KMS-11 (cell line): ENCODE results near the gene H3-3A.

Experiments
- H2AFZ ChIP-seq: fragments of 200-600 bp; sonication (generic); 2 replicates; pipeline ENCODE4 v1.6.1; 2016; ENCODE audit warnings: antibody characterized with exemption, mixed run types, low read depth
- H3K27ac ChIP-seq: fragments of 200-600 bp; sonication (generic); 2 replicates; pipeline ENCODE4 v1.6.1; 2016; ENCODE audit warnings: mild to moderate bottlenecking, mixed run types
- H3K27me3 ChIP-seq: fragments of 200-600 bp; sonication (generic); 2 replicates; pipeline ENCODE4 v1.6.1; 2017; ENCODE audit warnings: mild to moderate bottlenecking, low read depth, mixed run types, moderate library complexity; ENCODE audit not compliant: insufficient read depth
- H3K36me3 ChIP-seq: fragments of 200-600 bp; sonication (generic); 2 replicates; pipeline ENCODE4 v1.6.1; 2017; ENCODE audit warnings: mild to moderate bottlenecking, mixed run types; ENCODE audit not compliant: insufficient read depth
- H3K4me1 ChIP-seq: fragments of 200-600 bp; sonication (generic); 2 replicates; pipeline ENCODE4 v1.6.1; 2016; ENCODE audit warnings: mild to moderate bottlenecking, low read depth, mixed run types; ENCODE audit not compliant: poor library complexity, severe bottlenecking
- H3K4me2 ChIP-seq: fragments of 200-600 bp; sonication (generic); 2 replicates; pipeline ENCODE4 v1.7.0; 2016; ENCODE audit warnings: mild to moderate bottlenecking, mixed run types
- H3K4me3 ChIP-seq: fragments of 200-600 bp; sonication (generic); IDR thresholded peaks from 2 replicates; pipeline ENCODE4 v1.6.1; 2017; ENCODE audit warnings: low read depth, low read length, mixed read lengths; ENCODE audit not compliant: insufficient read depth
- H3K79me2 ChIP-seq: fragments of 200-600 bp; sonication (generic); 2 replicates; pipeline ENCODE4 v1.6.1; 2016; ENCODE audit warnings: low read depth, mixed run types; ENCODE audit not compliant: insufficient read depth
- H3K9ac ChIP-seq: fragments of 200-600 bp; sonication (generic); 2 replicates; pipeline ENCODE4 v1.6.1; 2016; ENCODE audit warnings: mild to moderate bottlenecking, mixed run types
- H4K20me1 ChIP-seq: fragments of 200-600 bp; sonication (generic); 2 replicates; pipeline ENCODE4 v1.6.1; 2016; ENCODE audit warnings: mild to moderate bottlenecking, mixed run types; ENCODE audit not compliant: insufficient read depth
- CTCF ChIP-seq: fragments of 200-600 bp; sonication (generic); conservative IDR thresholded peaks from 2 replicates; pipeline ENCODE4 v1.6.1; 2017; ENCODE audit warnings: low read depth, mild to moderate bottlenecking, antibody characterized with exemption, low read length, moderate library complexity, mixed read lengths

Gene H3-3A

DNA sequence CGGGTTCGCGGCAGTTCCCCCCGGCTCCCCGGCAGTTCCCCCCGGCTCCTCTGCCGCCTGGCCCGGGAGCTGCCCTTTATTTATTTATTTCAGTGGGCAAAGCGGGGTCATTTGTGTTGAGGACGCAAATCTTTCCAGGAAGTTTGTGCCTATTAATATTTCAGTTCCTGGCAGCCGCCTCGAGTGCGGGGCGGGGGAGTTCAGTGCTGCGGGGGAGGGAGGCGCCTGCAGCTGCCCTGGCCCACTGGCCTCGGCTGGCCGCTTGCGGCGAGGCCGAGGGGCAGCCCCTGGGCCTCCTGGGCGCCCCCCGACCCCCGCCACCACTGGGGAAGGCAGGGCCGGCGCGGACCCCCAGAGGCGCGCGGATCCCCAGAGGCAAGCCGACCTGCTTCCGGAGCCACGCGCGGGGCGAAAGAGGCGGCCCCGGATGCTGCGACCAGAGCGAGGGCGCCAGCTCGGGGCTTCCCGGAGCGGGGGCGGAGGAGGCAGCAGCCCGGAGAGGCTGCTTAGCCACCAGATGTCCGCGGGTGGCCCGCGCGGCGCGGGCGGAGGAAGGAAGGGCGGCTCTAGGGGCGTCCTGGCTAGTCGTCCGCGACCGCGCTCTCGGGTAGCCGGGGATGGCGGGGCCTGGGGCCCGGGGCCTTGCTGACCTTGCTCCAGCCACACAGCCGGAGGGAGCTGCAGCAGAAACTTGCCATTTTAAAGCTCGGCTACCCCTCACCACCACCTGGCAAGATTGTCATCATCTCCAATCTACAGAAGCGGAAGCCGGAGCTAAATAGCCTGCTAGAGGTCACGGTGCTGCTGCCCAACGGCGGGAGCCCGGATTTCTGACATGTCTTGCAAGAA, 48.0 kb downstream of the H3-3A start:
- no peaks in the 10 kb centered on the region for H4K20me1 ChIP-seq
- TF ChIP-seq CTCF: no peak
- no peaks in the 10 kb centered on the region for H3K27me3 ChIP-seq
- H3K4me1 ChIP-seq: peaks cover 39% of the 10 kb centered on the region
- H3K36me3 ChIP-seq: no peaks in the 10 kb centered on the region
- no peaks in the 10 kb centered on the region for H3K79me2 ChIP-seq
- peak overlapping the region; percentile 88 for H3K27ac ChIP-seq
- H3K4me3 ChIP-seq: peak overlapping the region; percentile 97
- peak overlapping the region; percentile 89 for H3K4me2 ChIP-seq
- H3K9ac ChIP-seq: peak overlapping the region; percentile 94
- H2AFZ ChIP-seq: peak overlapping the region; percentile 64

GRCh38 chr1:226111098-226111882, 48.8 kb downstream of the H3-3A start:
- Histone ChIP-seq H3K4me2 (peak overlapping the region; percentile 89), H2AFZ (peak overlapping the region; percentile 64), H3K36me3 (no peaks in the 10 kb centered on the region), H3K9ac (peak overlapping the region; percentile 94), H3K27ac (peak overlapping the region; percentile 88), H4K20me1 (no peaks in the 10 kb centered on the region), H3K4me1 (peaks cover 39% of the 10 kb centered on the region), H3K27me3 (no peaks in the 10 kb centered on the region), H3K79me2 (no peaks in the 10 kb centered on the region), H3K4me3 (peak overlapping the region; percentile 97)
- no peak for TF ChIP-seq CTCF

- Histone ChIP-seq H3K9ac (no peak overlapping the region; the same call in 1 of the 2 replicates), H3K27ac (no peak overlapping the region; the same call in 1 of the 2 replicates), H3K27me3 (no peaks in the 10 kb centered on the region), H3K4me2 (peak overlapping the region; percentile 89), H4K20me1 (no peaks in the 10 kb centered on the region), H3K79me2 (no peaks in the 10 kb centered on the region), H3K4me3 (no peak overlapping the region), H3K36me3 (no peaks in the 10 kb centered on the region), H3K4me1 (peaks cover 39% of the 10 kb centered on the region), H2AFZ (peak overlapping the region; percentile 10; the same call in 1 of the 2 replicates)
- TF ChIP-seq CTCF: no peak
These were observed 49.4 kb downstream of the H3-3A start for GRCh38 chr1:226111883-226112261.

- Histone ChIP-seq H2AFZ (peak overlapping the region; percentile 10; the same call in 1 of the 2 replicates), H3K4me2 (peak overlapping the region; percentile 89; the same call in 1 of the 2 replicates), H3K79me2 (no peaks in the 10 kb centered on the region), H3K4me1 (peaks cover 33% of the 10 kb centered on the region), H4K20me1 (no peaks in the 10 kb centered on the region), H3K36me3 (no peaks in the 10 kb centered on the region), H3K27me3 (no peaks in the 10 kb centered on the region), H3K9ac (no peak overlapping the region; the same call in 1 of the 2 replicates), H3K27ac (no peak overlapping the region), H3K4me3 (no peak overlapping the region)
- TF ChIP-seq CTCF: no peak
These were observed 50.1 kb downstream of the H3-3A start for GRCh38 chr1:226112626-226113025.
